Skeletal muscle satellite cell (primary cell): ENCODE results near the gene E2F3.

Experiments
- H3K27me3 ChIP-seq: 2 replicates; pipeline ENCODE4 v1.7.0; 2013; ENCODE audit warnings: low read length; ENCODE audit not compliant: control insufficient read depth, insufficient read depth
- H3K36me3 ChIP-seq: 2 replicates; pipeline ENCODE4 v1.7.0; 2013; ENCODE audit warnings: mild to moderate bottlenecking, control low read depth, low read length; ENCODE audit not compliant: insufficient read depth
- H3K4me1 ChIP-seq: 2 replicates; pipeline ENCODE4 v1.7.0; 2013; ENCODE audit warnings: low read length; ENCODE audit not compliant: control insufficient read depth, insufficient read depth
- H3K4me2 ChIP-seq: 2 replicates; pipeline ENCODE4 v1.7.0; 2013; ENCODE audit warnings: mild to moderate bottlenecking, low read length
- H3K4me3 ChIP-seq: 2 replicates; pipeline ENCODE4 v1.7.0; 2013; ENCODE audit warnings: low read length
- H3K9ac ChIP-seq: 2 replicates; pipeline ENCODE4 v1.7.0; 2013; ENCODE audit warnings: mild to moderate bottlenecking, low read depth, low read length, moderate library complexity
- H3K9me3 ChIP-seq: replicated peaks from 2 replicates; pipeline ENCODE4 v1.7.0; 2013; ENCODE audit warnings: mild to moderate bottlenecking, control low read depth, low read length

Gene E2F3

DNA sequence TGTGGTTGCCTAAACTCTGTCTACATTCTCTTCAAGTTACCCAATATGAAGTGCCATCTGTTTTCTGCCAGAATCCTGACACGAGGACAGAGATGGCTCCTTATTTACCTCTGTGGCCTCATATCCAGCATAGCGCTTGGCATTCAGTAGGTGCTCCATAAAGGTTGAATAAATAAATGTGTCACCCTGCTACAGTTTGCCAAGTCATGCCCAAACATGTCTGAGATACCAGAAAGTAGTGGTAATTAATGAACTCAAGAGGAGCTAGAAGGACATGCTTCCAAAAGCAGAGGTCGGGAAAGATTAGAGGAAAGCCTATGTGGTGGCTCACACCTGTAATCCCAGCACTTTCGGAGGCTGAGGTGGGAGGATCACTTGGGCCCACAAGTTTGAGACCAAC is 30.9 kb upstream of the E2F3 start:
- no peaks in the 10 kb centered on the region for H3K9me3 ChIP-seq
- H3K4me1 ChIP-seq, result no peaks in the 10 kb centered on the region
- H3K4me2 ChIP-seq, result no peak overlapping the region
- H3K4me3 ChIP-seq, result no peak overlapping the region
- H3K9ac ChIP-seq, result no peak overlapping the region
- no peaks in the 10 kb centered on the region for H3K36me3 ChIP-seq
- H3K27me3 ChIP-seq, result peaks cover 10% of the 10 kb centered on the region

DNA sequence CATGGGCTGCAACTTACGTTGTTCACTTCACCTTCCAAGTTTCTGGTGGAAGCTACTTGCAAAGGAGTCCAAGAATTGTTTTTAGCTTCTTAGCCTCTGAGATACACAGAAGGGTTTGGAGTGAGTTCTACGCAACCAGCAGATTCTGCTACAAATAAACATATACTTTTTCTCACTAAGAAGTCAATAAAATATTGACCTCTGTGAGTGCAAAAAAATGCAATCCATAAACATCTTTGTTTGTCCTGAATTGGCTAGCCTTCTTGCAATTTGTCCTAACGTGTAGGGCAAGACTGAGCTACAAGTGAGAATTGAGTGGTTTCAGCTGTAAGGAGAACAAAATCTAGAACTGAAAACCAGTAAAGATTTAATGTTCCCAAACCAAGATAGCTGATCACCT is 26.2 kb upstream of the E2F3 start:
- H3K9me3 ChIP-seq, result no peaks in the 10 kb centered on the region
- H3K4me3 ChIP-seq, result no peak overlapping the region
- H3K9ac ChIP-seq, result no peak overlapping the region
- peaks cover 2% of the 10 kb centered on the region for H3K27me3 ChIP-seq
- no peaks in the 10 kb centered on the region for H3K36me3 ChIP-seq
- peaks cover 18% of the 10 kb centered on the region for H3K4me1 ChIP-seq
- H3K4me2 ChIP-seq, result no peak overlapping the region

DNA sequence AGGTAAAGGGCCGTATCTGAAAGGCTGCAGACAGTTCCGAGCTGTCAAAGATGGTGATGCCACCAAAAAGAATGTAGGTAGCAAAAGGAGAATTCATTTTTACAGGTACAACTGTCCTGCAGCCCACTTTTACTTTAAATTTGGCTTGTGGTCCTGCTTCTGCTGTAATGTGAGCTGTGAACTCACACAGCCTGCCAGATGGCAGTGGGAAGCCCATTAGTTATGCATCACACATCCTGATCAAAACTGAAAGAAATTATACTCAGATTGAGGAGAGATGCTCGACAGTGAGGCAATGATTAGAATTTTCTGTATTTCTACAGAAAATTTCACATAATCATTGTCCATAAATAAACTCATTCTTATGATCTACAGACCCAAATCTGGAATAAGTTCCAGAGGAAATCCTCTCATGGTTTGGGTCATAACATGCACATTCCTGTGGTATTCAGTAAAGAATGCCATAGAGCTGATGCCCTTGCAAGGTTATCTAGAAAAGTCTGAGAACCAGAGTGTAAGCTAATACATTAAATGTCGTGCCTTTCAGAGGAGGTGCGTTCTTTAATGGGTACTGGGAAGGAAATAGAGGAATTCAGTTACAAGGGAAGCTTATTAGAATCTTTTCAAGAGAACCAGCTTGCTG is 23.9 kb upstream of the E2F3 start:
- H3K4me1 ChIP-seq, result peaks cover 18% of the 10 kb centered on the region
- no peaks in the 10 kb centered on the region for H3K36me3 ChIP-seq
- peak overlapping the region; percentile 23 for H3K4me3 ChIP-seq
- no peak overlapping the region for H3K9ac ChIP-seq
- H3K9me3 ChIP-seq, result no peaks in the 10 kb centered on the region
- H3K27me3 ChIP-seq, result no peaks in the 10 kb centered on the region
- H3K4me2 ChIP-seq, result peak overlapping the region; percentile 64

DNA sequence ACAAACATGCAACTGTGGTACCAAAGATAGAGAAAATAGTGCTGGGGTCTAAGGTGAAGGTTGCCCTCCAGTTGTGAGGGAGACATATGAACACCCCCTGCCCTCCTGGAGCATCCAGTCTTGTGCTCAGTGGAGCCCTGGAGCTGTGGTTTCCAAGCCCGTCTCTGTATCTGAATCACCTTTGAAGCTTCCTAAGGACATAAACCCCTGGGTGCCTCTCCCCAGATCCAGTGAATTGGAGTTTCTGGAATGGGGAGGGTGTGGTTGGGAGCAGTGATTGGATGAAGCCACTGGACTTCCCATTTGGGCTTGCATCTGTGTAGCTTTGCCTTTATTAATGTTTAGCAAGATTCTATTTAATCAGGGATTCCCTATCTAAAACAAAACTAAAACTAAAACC is 22.4 kb upstream of the E2F3 start:
- peaks cover 18% of the 10 kb centered on the region for H3K4me1 ChIP-seq

DNA sequence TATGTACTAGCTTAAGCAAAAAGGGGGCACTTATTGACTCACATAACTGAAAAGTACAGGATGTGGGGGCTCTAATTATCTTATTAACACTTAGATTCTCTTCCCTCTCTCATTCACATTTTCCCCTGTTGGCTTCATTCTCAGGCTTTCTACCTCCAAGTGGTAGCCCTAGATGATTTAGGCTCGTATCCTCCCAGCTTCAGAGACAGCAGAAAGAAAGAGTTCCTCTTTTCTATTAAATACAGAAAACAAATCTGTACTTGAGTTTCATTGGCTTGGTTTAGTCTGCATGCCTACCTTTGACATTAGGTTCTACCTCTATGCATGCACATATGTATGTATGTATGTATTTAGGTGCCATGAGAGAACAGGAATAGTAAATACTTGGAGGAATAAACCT is 15.5 kb upstream of the E2F3 start:
- Histone ChIP-seq H3K27me3 (no peaks in the 10 kb centered on the region), H3K4me2 (no peak overlapping the region), H3K9ac (no peak overlapping the region), H3K36me3 (no peaks in the 10 kb centered on the region), H3K9me3 (no peaks in the 10 kb centered on the region), H3K4me1 (no peaks in the 10 kb centered on the region), H3K4me3 (no peak overlapping the region)

More for the DNA sequence above, 22.4 kb upstream of the E2F3 start:
- Histone ChIP-seq H3K4me2 (no peak overlapping the region), H3K4me3 (no peak overlapping the region), H3K9ac (no peak overlapping the region), H3K36me3 (no peaks in the 10 kb centered on the region), H3K9me3 (no peaks in the 10 kb centered on the region), H3K27me3 (no peaks in the 10 kb centered on the region)

DNA sequence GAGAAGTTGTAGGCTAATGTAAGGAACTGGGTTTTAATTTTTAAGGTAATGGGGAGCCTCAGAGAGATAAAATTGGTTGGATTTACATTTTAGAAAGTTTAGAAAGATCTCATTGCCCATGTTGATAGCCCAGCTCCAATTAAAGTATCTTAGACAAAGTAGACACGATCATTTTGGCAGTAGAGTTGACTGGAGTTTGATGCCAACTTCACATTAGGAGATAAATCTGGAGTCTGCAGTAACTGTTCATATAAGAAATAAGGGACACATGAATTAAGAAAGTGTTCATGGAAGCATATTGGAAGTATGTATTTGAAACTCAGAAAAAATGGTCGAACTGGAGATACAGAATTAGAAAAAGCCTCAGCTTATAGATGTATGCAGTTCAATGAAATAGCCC is 12.6 kb upstream of the E2F3 start:
- no peak overlapping the region for H3K4me3 ChIP-seq

DNA sequence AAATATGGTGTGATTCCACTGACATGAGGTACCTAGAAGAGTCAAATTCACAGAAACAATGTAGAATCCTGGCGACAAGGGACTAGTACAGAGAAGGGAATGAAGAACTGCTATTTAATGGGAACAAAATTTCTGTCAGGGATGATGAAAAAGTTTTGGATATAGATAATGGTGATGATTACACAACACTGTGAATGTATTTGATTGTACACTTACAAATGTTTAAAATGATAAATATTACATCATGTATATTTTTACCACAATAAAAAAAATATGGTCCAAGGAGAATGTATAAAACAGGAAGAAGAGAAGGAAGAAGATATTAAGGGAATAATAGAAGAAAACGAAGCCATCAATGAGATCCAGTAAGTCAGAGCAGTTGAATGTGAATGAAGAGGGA is 8.4 kb upstream of the E2F3 start:
- no peaks in the 10 kb centered on the region for H3K9me3 ChIP-seq
- H3K4me2 ChIP-seq, result no peak overlapping the region
- H3K4me1 ChIP-seq, result no peaks in the 10 kb centered on the region
- no peaks in the 10 kb centered on the region for H3K27me3 ChIP-seq
- no peaks in the 10 kb centered on the region for H3K36me3 ChIP-seq
- no peak overlapping the region for H3K9ac ChIP-seq
- no peak overlapping the region for H3K4me3 ChIP-seq

More for the DNA sequence above, 12.6 kb upstream of the E2F3 start:
- H3K36me3 ChIP-seq, result no peaks in the 10 kb centered on the region
- H3K4me1 ChIP-seq, result no peaks in the 10 kb centered on the region
- no peak overlapping the region for H3K4me2 ChIP-seq
- no peak overlapping the region for H3K9ac ChIP-seq
- no peaks in the 10 kb centered on the region for H3K9me3 ChIP-seq
- no peaks in the 10 kb centered on the region for H3K27me3 ChIP-seq

DNA sequence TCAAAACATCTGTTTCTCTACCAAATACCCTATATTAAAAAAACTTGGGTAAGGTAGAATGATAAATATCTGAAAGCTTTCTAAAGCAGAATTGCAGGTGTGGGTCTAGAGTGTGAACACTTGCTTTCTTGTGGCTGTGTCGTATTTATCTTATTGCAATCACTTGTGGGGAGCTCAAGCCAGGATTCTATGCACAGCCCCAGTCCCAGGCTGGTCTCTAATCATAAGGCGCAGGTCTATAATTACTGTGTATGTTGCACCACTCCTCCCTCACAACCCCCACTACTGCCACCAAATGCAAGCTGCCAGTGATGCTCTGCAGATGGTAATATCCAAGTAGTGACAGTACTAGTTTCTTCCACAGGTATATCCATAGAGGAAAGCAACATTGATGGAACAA is 2.2 kb upstream of the E2F3 start:
- no peak overlapping the region for H3K4me2 ChIP-seq
- no peak overlapping the region for H3K9ac ChIP-seq
- no peak overlapping the region for H3K4me3 ChIP-seq
- H3K27me3 ChIP-seq, result no peaks in the 10 kb centered on the region
- H3K9me3 ChIP-seq, result no peaks in the 10 kb centered on the region
- no peaks in the 10 kb centered on the region for H3K4me1 ChIP-seq
- no peaks in the 10 kb centered on the region for H3K36me3 ChIP-seq

DNA sequence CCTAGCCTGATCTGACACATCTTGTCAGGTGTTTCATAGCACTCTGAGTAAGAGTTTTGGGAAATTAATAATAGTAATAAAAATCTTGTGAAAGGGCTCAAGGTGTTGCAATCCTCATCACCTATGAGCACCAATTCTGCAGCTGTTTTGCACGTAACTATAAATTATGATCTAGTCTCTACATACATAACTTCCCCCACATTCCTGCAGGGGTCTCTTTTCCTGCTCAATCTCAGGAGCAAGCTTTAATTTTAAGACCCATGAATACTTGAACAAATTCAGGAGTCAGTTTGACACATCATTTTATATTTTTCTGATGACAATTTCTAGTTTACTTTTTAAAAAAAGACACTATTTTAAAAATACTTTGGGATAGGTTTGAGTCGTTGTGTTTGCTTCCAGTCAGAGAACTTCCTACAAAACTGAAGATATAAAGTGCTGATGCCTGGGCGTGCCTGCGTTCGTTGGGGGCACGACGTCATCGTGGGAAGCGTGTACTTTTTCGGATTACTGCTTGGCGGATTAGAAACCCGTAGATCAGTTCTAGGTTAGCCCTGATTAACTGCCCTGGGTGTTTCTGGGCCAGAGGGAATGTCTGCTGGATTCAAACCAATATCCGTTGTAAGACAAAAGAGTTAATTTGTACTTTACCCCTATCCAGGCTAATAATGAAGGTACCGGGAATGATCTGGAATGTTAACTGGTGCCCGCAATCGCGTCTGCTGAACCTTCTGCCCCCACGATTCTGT is 1.0 kb upstream of the E2F3 start:
- Histone ChIP-seq H3K4me1 (no peaks in the 10 kb centered on the region), H3K9me3 (no peaks in the 10 kb centered on the region), H3K4me3 (peak overlapping the region; percentile 75), H3K36me3 (no peaks in the 10 kb centered on the region), H3K27me3 (no peaks in the 10 kb centered on the region), H3K9ac (peak overlapping the region; percentile 61), H3K4me2 (peak overlapping the region; percentile 83)

DNA sequence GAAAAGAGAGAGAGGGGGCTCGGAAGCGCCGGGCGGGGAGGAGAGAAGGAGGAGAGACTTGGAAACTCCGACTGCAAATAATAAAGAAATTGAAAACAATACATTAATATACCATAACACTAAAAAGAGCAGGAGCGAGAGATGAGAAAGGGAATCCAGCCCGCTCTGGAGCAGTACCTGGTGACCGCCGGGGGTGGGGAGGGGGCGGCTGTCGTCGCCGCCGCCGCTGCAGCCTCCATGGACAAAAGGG is 338 bp downstream of the E2F3 start:
- Histone ChIP-seq H3K27me3 (no peaks in the 10 kb centered on the region), H3K4me1 (no peaks in the 10 kb centered on the region), H3K4me2 (peak overlapping the region; percentile 80), H3K4me3 (peak overlapping the region; percentile 74), H3K9ac (peak overlapping the region; percentile 92), H3K36me3 (peaks cover 11% of the 10 kb centered on the region), H3K9me3 (no peaks in the 10 kb centered on the region)

DNA sequence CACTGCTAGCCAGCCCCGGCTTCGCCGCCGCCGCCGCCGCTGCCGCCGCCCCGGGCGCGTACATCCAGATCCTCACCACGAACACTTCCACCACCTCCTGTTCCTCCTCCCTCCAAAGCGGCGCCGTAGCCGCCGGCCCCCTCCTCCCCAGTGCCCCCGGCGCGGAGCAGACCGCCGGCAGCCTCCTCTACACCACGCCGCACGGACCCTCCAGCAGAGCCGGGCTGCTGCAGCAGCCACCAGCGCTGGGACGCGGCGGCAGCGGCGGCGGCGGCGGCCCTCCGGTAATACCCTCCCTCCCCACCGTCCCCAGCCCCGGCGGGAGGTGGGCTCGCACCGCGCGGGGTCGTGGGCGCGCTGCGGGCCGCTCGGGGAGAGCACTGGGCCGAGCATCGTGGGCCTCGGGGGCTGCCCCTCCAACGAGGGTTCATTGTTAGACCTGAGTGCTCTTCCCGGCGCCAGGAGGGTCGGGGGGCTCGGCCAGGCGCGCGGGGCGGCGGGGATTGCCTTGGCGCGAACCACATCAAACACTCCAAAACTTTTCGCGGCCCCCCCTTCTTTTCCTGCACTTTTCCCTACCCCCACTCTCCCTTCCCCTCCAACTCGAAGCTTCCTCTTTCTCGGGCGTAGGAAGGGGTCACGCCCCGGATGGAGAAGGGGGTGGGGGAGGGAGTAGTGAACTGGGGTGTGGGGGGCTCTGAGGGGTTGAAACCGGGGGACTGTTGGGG is 827 bp downstream of the E2F3 start:
- Histone ChIP-seq H3K27me3 (no peaks in the 10 kb centered on the region), H3K4me2 (peak overlapping the region; percentile 80), H3K9ac (peak overlapping the region; percentile 92), H3K36me3 (peaks cover 15% of the 10 kb centered on the region), H3K4me3 (peak overlapping the region; percentile 74), H3K4me1 (no peaks in the 10 kb centered on the region), H3K9me3 (no peaks in the 10 kb centered on the region)
